Panc1 (cell line): ENCODE data around the gene DCLK2. TPM values are rescaled to one million over a fixed set of nuclear protein-coding genes. Genes with fewer than 3 reads are reported as not detected.

Experiments used
- ATAC-seq: fragments of 200-7000 bp; cut with Tn5 transposase; 2 replicates; pipeline ENCODE4 v1.9.1; 2020; ENCODE audit warnings: mild to moderate bottlenecking, moderate library complexity
- BruUV-seq: library from RNA; stranded (reverse); fragments of 400-500 nt; replicated peaks from 2 replicates; lab custom pipeline; 2021; lab: Mats Ljungman, UMichigan
- CTCF ChIA-PET: fragments of 300-600 bp; sonication (Branson Sonifier 250); formaldehyde crosslinking; loops from one replicate; lab custom pipeline; 2022; ENCODE audit warnings: antibody characterized with exemption; lab: Charles Lee
- POLR2A ChIA-PET: fragments of 300-600 bp; sonication (Branson Sonifier 250); formaldehyde crosslinking; loops from one replicate; lab custom pipeline; 2022; ENCODE audit warnings: antibody characterized with exemption; lab: Charles Lee
- DNase-seq: peaks from one replicate; pipeline ENCODE4 v3.0.0-alpha.2; 2010; ENCODE audit warnings: low read depth, low spot score
- H3K27ac ChIP-seq: 2 replicates; pipeline ENCODE4 v1.5.1; 2011; ENCODE audit warnings: mild to moderate bottlenecking, low read length, inconsistent platforms
- H3K27me3 ChIP-seq: fragments of 200-500 bp; sonication (Bioruptor generic); 2 replicates; pipeline ENCODE4 v1.6.0; 2014; ENCODE audit warnings: low read length, inconsistent platforms; ENCODE audit not compliant: control insufficient read depth, insufficient read depth
- H3K36me3 ChIP-seq: fragments of 200-500 bp; sonication (Bioruptor generic); 2 replicates; pipeline ENCODE4 v1.5.1; 2014; ENCODE audit warnings: inconsistent platforms, mild to moderate bottlenecking, low read length, moderate library complexity; ENCODE audit not compliant: control insufficient read depth, insufficient read depth
- H3K4me1 ChIP-seq: 2 replicates; pipeline ENCODE4 v1.5.1; 2011; ENCODE audit warnings: inconsistent platforms, mild to moderate bottlenecking, low read length, moderate library complexity; ENCODE audit not compliant: control insufficient read depth, insufficient read depth
- H3K4me3 ChIP-seq, 2 experiments: 2 replicates each; pipeline ENCODE4 v1.5.1; 2011 to 2012; ENCODE audit warnings: low read depth in 2 of 2, low read length in 2 of 2, mild to moderate bottlenecking in 2 of 2, inconsistent platforms in 1 of 2, moderate library complexity in 1 of 2
- H3K9me3 ChIP-seq: fragments of 200-500 bp; sonication (Bioruptor generic); 2 replicates; pipeline ENCODE4 v1.5.1; 2014; ENCODE audit warnings: low read depth, mild to moderate bottlenecking, inconsistent platforms, low read length, moderate library complexity; ENCODE audit not compliant: control insufficient read depth, insufficient read depth
- POLR2AphosphoS5 ChIP-seq: IDR thresholded peaks from 2 replicates; pipeline ENCODE4 v1.6.1; 2012; ENCODE audit warnings: mild to moderate bottlenecking, low read depth, low read length, moderate library complexity
- SIN3A ChIP-seq: IDR thresholded peaks from 2 replicates; pipeline ENCODE4 v1.6.1; 2012; ENCODE audit warnings: low read depth, mild to moderate bottlenecking, low read length, moderate library complexity, borderline replicate concordance; ENCODE audit not compliant: insufficient read depth
- TCF7L2 ChIP-seq: IDR thresholded peaks from 2 replicates; pipeline ENCODE4 v1.6.1; 2011; ENCODE audit warnings: mild to moderate bottlenecking, low read depth, low read length, inconsistent platforms
- in situ Hi-C: cut with HindIII; loops from 2 replicates; pipeline ENCODE4 v1.10.0; 2016; ENCODE audit warnings: low sequenced_read_pairs, low pct_unique_long_range_greater_than_20kb
- intact Hi-C: fragments of 100-400 bp; cut with micrococcal nuclease; formaldehyde crosslinking; loops from one replicate; pipeline ENCODE4 v1.10.0; 2022; ENCODE audit not compliant: unreplicated experiment
- total RNA-seq: library from RNA; stranded (reverse); gene quantifications from one replicate; pipeline ENCODE4 v1.2.1, GENCODE V29; 2021; ENCODE audit not compliant: unreplicated experiment
- TF ChIP-seq, protein P1 (sequence below), 2 experiments: IDR thresholded peaks; 2 replicates each; pipeline ENCODE4 v1.6.1; 2011 to 2012; ENCODE audit warnings: low read depth in 2 of 2, control low read depth in 1 of 2, low read length in 1 of 2, mild to moderate bottlenecking in 1 of 2, moderate library complexity in 1 of 2; ENCODE audit not compliant: insufficient read depth in 1 of 2
- TF ChIP-seq, protein P2 (sequence below): fragments of 450-650 bp; IDR thresholded peaks from 2 replicates; pipeline ENCODE4 v1.5.1; 2017; ENCODE audit warnings: mild to moderate bottlenecking

The DCLK2 gene
- total RNA-seq, 1 experiment from 2014 or later, result 9.5 TPM

DNA sequence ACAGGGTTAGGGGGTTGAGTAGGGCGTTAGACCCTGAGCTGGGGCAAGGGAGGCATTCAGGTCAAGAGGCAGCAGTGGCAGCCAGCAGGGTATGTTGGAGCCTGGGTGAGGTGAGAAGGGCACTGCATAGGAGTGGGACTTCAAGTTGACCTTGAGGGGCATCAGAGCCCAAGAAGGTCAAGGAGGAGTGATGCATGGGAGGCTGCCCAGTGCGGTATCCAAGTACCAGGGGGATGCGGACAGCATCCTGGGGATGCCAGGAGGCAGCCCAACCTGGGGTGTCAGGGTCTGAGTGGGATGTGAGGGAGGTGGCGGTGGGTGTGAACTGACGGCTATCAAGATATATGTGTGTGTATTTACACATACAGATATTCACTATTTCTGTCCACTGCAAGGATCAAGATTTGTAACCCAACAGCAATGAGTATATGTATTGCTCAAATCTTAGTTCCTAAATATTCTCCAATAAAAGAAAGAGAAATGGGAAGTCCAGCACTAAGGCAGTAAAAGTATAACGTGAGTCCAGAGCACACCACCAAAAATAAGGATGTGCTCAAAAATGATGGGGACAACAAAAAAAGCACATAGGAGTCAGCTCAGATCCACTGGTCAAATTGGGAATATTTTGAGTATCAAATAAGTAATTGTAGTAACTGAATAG, 9.8 kb upstream of the DCLK2 start:
- CTCF ChIA-PET, result no interaction called here

DNA sequence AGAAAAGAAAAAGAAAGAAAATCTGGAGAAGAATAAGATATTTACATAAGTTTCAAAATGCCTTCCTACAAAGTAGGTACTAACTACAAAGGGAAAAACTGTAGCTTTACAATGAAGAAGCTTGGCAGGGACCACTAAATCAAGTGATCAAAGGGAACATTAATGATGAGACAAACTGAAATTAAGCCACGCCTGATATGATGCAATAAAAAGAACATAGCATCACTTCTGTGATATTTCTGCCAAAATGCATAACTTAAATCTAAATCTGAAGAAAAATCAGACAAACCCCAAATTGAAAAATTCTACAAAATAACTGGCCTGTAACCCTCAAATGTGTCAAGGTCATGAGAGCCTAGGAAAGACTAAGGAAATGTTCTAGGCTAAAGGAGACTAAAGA, 8.9 kb upstream of the DCLK2 start:
- H3K4me1 ChIP-seq, result 0 out of 2 replicates have a peak, but pooled peaks cover 2% of the 10 kb centered on the region
- no TSS peak for BruUV-seq
- no peaks in the 10 kb centered on the region for H3K36me3 ChIP-seq
- peaks cover 4% of the 10 kb centered on the region; the same call in 1 of the 2 replicates for H3K9me3 ChIP-seq
- POLR2A ChIA-PET, result no interaction called here
- DNase-seq (no peak), ATAC-seq (no peak)
- H3K27me3 ChIP-seq, result no peaks in the 10 kb centered on the region
- H3K27ac ChIP-seq, result no peak overlapping the region
- intact Hi-C loops, result no loop called here
- in situ Hi-C loops, result no loop called here
- TF ChIP-seq SIN3A, result no peak
- TF ChIP-seq POLR2AphosphoS5, result no peak
- TF ChIP-seq TCF7L2, result no peak
- TF ChIP-seq, protein P1, sequence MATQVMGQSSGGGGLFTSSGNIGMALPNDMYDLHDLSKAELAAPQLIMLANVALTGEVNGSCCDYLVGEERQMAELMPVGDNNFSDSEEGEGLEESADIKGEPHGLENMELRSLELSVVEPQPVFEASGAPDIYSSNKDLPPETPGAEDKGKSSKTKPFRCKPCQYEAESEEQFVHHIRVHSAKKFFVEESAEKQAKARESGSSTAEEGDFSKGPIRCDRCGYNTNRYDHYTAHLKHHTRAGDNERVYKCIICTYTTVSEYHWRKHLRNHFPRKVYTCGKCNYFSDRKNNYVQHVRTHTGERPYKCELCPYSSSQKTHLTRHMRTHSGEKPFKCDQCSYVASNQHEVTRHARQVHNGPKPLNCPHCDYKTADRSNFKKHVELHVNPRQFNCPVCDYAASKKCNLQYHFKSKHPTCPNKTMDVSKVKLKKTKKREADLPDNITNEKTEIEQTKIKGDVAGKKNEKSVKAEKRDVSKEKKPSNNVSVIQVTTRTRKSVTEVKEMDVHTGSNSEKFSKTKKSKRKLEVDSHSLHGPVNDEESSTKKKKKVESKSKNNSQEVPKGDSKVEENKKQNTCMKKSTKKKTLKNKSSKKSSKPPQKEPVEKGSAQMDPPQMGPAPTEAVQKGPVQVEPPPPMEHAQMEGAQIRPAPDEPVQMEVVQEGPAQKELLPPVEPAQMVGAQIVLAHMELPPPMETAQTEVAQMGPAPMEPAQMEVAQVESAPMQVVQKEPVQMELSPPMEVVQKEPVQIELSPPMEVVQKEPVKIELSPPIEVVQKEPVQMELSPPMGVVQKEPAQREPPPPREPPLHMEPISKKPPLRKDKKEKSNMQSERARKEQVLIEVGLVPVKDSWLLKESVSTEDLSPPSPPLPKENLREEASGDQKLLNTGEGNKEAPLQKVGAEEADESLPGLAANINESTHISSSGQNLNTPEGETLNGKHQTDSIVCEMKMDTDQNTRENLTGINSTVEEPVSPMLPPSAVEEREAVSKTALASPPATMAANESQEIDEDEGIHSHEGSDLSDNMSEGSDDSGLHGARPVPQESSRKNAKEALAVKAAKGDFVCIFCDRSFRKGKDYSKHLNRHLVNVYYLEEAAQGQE (IDR thresholded peaks at IDR 0.05; ENCODE audit: insufficient read depth in 1 of 2, low read depth in 2 of 2, low read length in 1 of 2), result no peak
- TF ChIP-seq, protein P2, sequence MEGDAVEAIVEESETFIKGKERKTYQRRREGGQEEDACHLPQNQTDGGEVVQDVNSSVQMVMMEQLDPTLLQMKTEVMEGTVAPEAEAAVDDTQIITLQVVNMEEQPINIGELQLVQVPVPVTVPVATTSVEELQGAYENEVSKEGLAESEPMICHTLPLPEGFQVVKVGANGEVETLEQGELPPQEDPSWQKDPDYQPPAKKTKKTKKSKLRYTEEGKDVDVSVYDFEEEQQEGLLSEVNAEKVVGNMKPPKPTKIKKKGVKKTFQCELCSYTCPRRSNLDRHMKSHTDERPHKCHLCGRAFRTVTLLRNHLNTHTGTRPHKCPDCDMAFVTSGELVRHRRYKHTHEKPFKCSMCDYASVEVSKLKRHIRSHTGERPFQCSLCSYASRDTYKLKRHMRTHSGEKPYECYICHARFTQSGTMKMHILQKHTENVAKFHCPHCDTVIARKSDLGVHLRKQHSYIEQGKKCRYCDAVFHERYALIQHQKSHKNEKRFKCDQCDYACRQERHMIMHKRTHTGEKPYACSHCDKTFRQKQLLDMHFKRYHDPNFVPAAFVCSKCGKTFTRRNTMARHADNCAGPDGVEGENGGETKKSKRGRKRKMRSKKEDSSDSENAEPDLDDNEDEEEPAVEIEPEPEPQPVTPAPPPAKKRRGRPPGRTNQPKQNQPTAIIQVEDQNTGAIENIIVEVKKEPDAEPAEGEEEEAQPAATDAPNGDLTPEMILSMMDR, result no peak
- H3K4me3 ChIP-seq, result no peak overlapping the region
- CTCF ChIA-PET, result no interaction called here

More for the DNA sequence above, 9.8 kb upstream of the DCLK2 start:
- in situ Hi-C loops (no loop called here), intact Hi-C loops (no loop called here)
- no peaks in the 10 kb centered on the region for H3K27me3 ChIP-seq
- H3K27ac ChIP-seq, result no peak overlapping the region
- TF ChIP-seq, protein P1 (IDR thresholded peaks at IDR 0.05; ENCODE audit: insufficient read depth in 1 of 2, low read depth in 2 of 2, low read length in 1 of 2), result no peak
- TF ChIP-seq POLR2AphosphoS5 (no peak), TCF7L2 (no peak), SIN3A (no peak)
- TF ChIP-seq, protein P2, result no peak
- BruUV-seq, result no TSS peak
- ATAC-seq (no peak), DNase-seq (no peak)
- no peaks in the 10 kb centered on the region for H3K36me3 ChIP-seq
- POLR2A ChIA-PET, result no interaction called here
- no peak overlapping the region for H3K4me3 ChIP-seq
- peaks cover 4% of the 10 kb centered on the region; the same call in 1 of the 2 replicates for H3K9me3 ChIP-seq
- H3K4me1 ChIP-seq, result 0 out of 2 replicates have a peak, but pooled peaks cover 2% of the 10 kb centered on the region
